NB4 (cell line): ENCODE results near the gene TRIM29.
A peak's percentile ranks its signal among the peaks of the same experiment; 100 is the strongest.

Source experiments
- DNase-seq: peaks from one replicate; pipeline ENCODE4 v3.0.0; 2010; ENCODE audit warnings: low read depth
- H3K4me3 ChIP-seq: one replicate; pipeline ENCODE4 v1.5.1; 2011; ENCODE audit warnings: mild to moderate bottlenecking, low read depth, low read length, moderate library complexity
- MYC ChIP-seq: IDR thresholded peaks from 2 replicates; pipeline ENCODE4 v1.6.1; 2011; ENCODE audit warnings: low read depth, low read length
- POLR2A ChIP-seq: IDR thresholded peaks from 2 replicates; pipeline ENCODE4 v1.6.1; 2011; ENCODE audit warnings: mild to moderate bottlenecking; ENCODE audit not compliant: insufficient read length; ENCODE audit errors: extremely low read depth
- TF ChIP-seq, protein P1 (sequence below): IDR thresholded peaks from one replicate; pipeline ENCODE4 v1.5.1; 2012; ENCODE audit warnings: low read depth, low read length
- TF ChIP-seq, protein P2 (sequence below): IDR thresholded peaks from 2 replicates; pipeline ENCODE4 v1.6.1; 2011; ENCODE audit warnings: low read depth, low read length

Gene TRIM29

DNA sequence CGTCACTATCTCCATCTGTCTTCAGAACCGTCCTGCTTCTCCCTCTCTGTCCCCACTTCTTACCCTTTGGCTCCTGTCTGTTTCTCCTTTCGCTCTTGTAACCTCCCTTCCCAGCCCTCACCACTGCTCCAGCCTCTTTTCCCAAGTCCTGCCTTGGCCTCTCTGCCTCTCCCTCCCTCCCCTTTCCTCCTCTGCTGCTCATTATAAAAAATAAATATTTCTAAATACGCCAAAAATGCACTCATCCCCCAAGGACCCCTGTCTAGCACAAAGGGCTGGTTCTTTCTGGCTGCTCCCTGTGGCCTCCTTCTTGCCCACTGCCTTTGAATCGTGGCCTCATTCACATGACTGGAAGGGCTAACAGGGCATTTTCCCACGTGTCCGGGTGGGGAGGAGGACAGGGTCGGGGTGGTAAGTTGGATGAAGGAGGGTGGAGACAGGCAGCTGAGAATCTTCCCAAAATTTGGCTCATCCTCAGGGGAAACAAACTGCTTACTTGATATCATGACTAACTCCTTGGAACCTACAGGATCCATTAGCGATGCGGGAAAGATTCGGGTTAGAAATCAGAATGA lies 46.5 kb upstream of the TRIM29 start:
- DNase-seq: no peak
- no peak for TF ChIP-seq POLR2A
- TF ChIP-seq, protein P1, sequence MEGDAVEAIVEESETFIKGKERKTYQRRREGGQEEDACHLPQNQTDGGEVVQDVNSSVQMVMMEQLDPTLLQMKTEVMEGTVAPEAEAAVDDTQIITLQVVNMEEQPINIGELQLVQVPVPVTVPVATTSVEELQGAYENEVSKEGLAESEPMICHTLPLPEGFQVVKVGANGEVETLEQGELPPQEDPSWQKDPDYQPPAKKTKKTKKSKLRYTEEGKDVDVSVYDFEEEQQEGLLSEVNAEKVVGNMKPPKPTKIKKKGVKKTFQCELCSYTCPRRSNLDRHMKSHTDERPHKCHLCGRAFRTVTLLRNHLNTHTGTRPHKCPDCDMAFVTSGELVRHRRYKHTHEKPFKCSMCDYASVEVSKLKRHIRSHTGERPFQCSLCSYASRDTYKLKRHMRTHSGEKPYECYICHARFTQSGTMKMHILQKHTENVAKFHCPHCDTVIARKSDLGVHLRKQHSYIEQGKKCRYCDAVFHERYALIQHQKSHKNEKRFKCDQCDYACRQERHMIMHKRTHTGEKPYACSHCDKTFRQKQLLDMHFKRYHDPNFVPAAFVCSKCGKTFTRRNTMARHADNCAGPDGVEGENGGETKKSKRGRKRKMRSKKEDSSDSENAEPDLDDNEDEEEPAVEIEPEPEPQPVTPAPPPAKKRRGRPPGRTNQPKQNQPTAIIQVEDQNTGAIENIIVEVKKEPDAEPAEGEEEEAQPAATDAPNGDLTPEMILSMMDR: no peak
- no peak for TF ChIP-seq MYC
- TF ChIP-seq, protein P2, sequence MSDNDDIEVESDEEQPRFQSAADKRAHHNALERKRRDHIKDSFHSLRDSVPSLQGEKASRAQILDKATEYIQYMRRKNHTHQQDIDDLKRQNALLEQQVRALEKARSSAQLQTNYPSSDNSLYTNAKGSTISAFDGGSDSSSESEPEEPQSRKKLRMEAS: no peak
- no peak overlapping the region for H3K4me3 ChIP-seq

DNA sequence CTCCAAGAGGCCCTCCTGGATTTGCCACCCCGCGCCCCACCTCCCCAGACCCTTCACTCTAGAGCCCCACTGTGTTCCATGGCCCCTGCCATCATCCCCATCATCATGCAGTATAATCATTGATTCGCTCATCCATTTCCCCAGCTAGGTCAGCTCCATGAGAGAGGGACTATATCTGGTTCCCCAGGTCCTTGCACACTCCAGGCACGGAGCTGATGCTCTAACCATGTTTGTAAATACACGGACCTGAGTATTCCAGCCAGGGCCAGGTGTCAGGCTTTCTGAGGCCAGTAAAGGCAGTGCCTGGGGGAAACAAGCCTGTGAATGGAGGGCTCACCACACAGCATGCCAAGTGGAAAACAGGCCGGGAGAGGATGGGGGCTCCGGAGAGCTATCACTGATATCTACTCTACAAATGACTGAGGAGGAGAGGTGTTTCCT lies 45.8 kb upstream of the TRIM29 start:
- TF ChIP-seq, protein P2: no peak
- TF ChIP-seq, protein P1: no peak
- TF ChIP-seq MYC (no peak), POLR2A (no peak)
- H3K4me3 ChIP-seq: no peak overlapping the region
- DNase-seq: no peak

DNA sequence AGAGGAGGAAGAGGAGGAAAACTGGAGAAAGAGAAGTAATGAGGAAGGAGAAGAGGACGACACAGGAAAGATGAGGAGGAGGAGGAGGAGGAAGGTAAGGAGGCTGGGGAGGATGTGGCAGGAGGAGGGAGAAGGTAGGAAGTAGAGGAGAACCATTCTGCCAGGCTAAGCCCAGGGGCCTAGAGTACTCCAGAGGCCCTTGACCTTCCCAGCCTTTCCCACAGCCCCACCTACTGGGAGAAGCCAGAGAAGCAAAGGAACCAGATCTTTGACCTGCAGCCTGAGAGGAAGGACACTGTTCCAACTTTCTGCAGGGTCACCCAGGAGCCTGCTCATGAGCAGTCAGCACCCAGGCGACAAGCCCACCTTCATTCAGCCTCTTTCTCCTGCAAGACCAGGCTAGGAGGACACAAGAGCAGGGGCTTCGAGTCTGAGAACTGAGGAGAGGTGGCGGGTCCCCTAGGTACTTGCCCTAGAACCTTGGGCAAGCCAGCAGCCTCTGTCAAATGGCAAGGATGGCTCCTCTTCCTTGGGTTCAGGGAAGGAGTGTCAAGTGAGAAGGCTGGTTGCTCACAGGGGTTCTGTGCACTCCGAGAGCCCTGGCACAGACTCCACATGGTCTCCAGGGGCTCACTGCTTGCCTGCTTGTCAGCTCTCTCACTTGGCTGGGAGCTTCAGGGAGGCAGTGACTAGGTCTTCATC lies 45.0 kb upstream of the TRIM29 start:
- no peak for TF ChIP-seq MYC
- TF ChIP-seq, protein P1: peak; percentile 33
- H3K4me3 ChIP-seq: no peak overlapping the region
- peak; percentile 52 for DNase-seq

DNA sequence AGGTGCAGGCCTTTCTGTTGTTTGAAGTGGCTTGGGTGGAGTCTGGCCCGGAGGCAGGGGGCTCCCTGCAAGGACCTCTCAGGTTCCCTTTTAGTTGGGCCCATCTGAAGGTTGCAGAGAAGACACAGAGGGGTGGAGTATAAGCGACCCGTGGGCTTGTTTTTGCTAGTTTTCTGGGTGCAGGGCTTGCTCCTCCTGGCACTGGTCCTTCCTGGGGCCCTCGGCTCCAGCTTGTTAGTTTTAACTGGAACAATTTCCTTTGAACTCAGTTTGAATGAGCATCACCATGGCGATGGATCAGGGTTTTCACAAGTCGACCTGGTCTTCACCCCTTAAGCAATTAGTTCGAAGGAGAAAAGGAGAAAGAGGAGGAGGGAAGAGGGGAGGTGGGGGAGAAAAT lies 44.5 kb upstream of the TRIM29 start:
- H3K4me3 ChIP-seq: no peak overlapping the region
- no peak for TF ChIP-seq POLR2A
- TF ChIP-seq, protein P2: no peak
- TF ChIP-seq, protein P1: no peak
- TF ChIP-seq MYC: no peak
- DNase-seq: no peak

DNA sequence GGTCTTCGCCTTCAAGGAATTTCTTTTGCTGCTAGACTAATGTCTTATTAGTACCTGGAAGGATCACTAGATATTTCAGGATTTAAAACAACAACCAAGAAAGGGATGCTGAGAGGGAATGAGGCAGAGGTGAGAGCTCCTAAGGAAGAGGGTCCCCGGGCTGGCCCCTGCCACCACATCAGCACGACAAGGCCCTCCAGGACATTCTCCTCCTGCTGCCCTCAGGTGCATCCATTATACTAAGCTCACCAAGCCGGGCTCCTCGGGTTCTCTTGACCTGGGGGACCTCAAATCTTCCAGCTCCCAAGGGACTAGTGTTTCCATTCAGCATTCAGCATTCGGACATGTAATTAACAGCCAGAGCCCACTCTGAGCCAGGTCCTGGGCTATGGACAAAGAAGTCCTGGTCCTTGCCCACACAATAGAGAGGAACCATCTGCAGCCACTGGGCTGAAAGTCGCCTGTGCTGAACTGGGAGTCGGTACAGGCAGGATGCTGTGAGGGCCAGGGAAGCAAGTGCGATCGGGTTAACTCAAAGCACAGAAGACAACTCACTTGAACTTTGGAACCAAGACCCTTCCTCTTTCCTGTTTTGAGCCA lies 43.6 kb upstream of the TRIM29 start:
- TF ChIP-seq POLR2A (no peak), MYC (no peak)
- TF ChIP-seq, protein P1: no peak
- TF ChIP-seq, protein P2: no peak
- no peak for DNase-seq
- no peak overlapping the region for H3K4me3 ChIP-seq
